Heart right ventricle (tissue), 16 donors: ENCODE measurements around the gene QRFP. TPM values are rescaled to one million over a fixed set of nuclear protein-coding genes. Genes with fewer than 3 reads are reported as not detected.

Experiments used
- ATAC-seq, 8 donors: fragments of 200-7000 bp; cut with Tn5 transposase; one replicate each; pipeline ENCODE4 v1.9.1; 2020; ENCODE audit warnings: mild to moderate bottlenecking in 8 of 8, moderate library complexity in 8 of 8, moderate number of reproducible peaks in 1 of 8
- DNase-seq, 2 donors: peaks; one replicate each; pipeline ENCODE4 v3.0.0-alpha.2; 2020
- H3K27ac ChIP-seq, 10 donors: fragments of 200-600 bp; sonication (generic) in 2 of 10; one replicate each; pipeline versions ENCODE4 v1.5.0 to v1.8.0; 2020 to 2022; ENCODE audit warnings: mild to moderate bottlenecking in 3 of 10
- H3K27me3 ChIP-seq, 7 donors: fragments of 200-600 bp; one replicate each; pipeline ENCODE4 v1.8.0; 2021 to 2022; ENCODE audit warnings: mild to moderate bottlenecking in 2 of 7
- H3K36me3 ChIP-seq, 9 donors: fragments of 200-600 bp; sonication (generic) in 1 of 9; one replicate each; pipeline versions ENCODE4 v1.5.0 to v1.8.0; 2020 to 2022; ENCODE audit warnings: mild to moderate bottlenecking in 2 of 9
- H3K4me1 ChIP-seq, 9 donors: fragments of 200-600 bp; sonication (generic) in 1 of 9; one replicate each; pipeline versions ENCODE4 v1.5.0 to v1.8.0; 2020 to 2022; ENCODE audit warnings: mild to moderate bottlenecking in 4 of 9
- H3K4me3 ChIP-seq, 10 donors: fragments of 200-600 bp; sonication (generic) in 2 of 10; one replicate each; pipeline versions ENCODE4 v1.5.0 to v1.8.0; 2020 to 2022; ENCODE audit warnings: mild to moderate bottlenecking in 7 of 10, moderate library complexity in 2 of 10
- H3K9me3 ChIP-seq, 11 donors: fragments of 200-600 bp in 10 of 11; sonication (generic) in 2 of 11; one replicate each; pipeline versions ENCODE4 v1.5.0 to v1.8.0; 2013 to 2022; ENCODE audit warnings: mild to moderate bottlenecking in 2 of 11, control low read depth in 1 of 11, moderate library complexity in 1 of 11
- WGBS, 2 donors: extraction: QIAGEN DNeasy Blood & Tissue Kit; methylation state at CpG; one replicate each; pipeline ENCODE4 v1.1.7; 2013; ENCODE audit warnings: inconsistent platforms in 1 of 2; 5-methylcytosine and 5-hydroxymethylcytosine counted together
- intact Hi-C, 10 donors: fragments of 100-400 bp; cut with DNase I; formaldehyde crosslinking; loops; one replicate each; pipeline versions ENCODE4 v1.11.1 to v1.14.2; 2022
- polyA plus RNA-seq, 2 donors: library from polyadenylated mRNA; stranded (reverse); fragments of 200-250 nt; gene quantifications; one replicate each; pipeline ENCODE4 v1.2.3, GENCODE V29; 2013
- total RNA-seq, 10 donors: library from RNA; stranded (reverse); fragmentation: NEBNext Ultra II Directional in 3 of 10; extraction: Animal tissue kit (Norgen Biotek cat#: 25700) in 3 of 10; gene quantifications; one replicate each; pipeline versions ENCODE4 v1.2.1 to v1.2.4, GENCODE V29; 2021 to 2023
- TF ChIP-seq, protein P1 (sequence below), 9 donors: fragments of 200-600 bp; sonication (generic) in 2 of 9; IDR thresholded peaks; one replicate each; pipeline versions ENCODE4 v1.5.0 to v1.8.0; 2021 to 2022; ENCODE audit warnings: antibody characterized with exemption in 9 of 9, mild to moderate bottlenecking in 5 of 9, moderate library complexity in 1 of 9
- donor health status: Arrhythmogenic right ventricular cardiomyopathy.
- donor health status: ischemic (EF 13 %, LVEDD 7.1; RV severe dilation, severe dysfunction).
- donor health status: healthy with polysubstance abuse.
- donor health status: DM: no; HTN: yes; CAD: no.
- donor health status: DM: no; HTN: no; CAD: no.
- donor health status: ischemic (EF 25% LVEDD 6.9; RV normal size, moderate dysfunction).
- donor health status: ischemic (EF 25% LVEDD 5.7; RV mildly dilated, moderate dysfunction).
- donor health status: healthy.
- donor health status: DM: yes; HTN: yes; CAD: no.
- donor health status: Ischemic cardiomyopathy.
- donor health status: ischemic (EF 35%, LVEDD 5.7; RV mildly dilated, moderate dysfunction).
- donor health status: nonischemic (EF 11% LVEDD 7.7; RV severe dilation, severe dysfunction).
- donor health status: DM: yes; HTN: yes; CAD: no.
- donor health status: PGD.
- donor health status: ischemic (EF 29% LVEDD 5.4; RV normal size, mild dysfunction).
- donor health status: nonischemic (EF 23%, LVEDD 6.1; RV moderate dilation, normal function).

The QRFP gene
- total and polyA plus RNA-seq, 12 donors: 0.06 TPM; not detected in 11

DNA sequence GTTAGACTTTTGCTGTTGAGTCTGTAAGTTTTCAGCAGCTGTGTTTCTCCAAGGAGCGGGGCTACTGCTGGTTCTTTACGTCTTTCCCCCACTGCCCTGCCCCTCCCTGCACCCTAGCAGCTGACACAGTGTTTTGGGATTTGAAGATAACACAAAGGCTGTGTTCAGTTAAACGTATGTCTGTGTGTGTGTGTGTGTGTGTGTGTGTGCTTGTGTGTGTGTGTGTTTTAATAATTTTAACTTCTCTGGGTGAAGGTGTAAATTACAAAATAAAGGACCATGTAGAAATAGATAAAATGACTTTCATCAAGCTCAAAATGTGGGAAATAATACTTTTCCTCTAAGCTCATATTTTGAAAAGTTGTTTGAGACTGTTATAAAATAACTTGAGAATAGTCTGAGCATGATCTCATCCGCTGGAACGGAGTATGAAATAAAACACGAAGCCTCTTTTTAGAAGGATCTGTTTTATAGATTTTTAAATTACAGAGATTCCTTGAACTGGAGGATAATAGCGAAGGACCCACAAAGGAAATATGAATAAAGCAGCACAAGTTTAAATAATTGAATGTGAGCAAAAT lies 50.6 kb downstream of the QRFP start:
- Histone ChIP-seq H3K36me3 (no peaks in the 10 kb centered on the region), H3K9me3 (no peaks in the 10 kb centered on the region), H3K4me1 (peaks cover 23 to 85% (median 79%) of the 10 kb centered on the region in 9 donors), H3K27me3 (no peaks in the 10 kb centered on the region), H3K4me3 (peak overlapping the region in 5 of 10 donors; percentile 12 to 31 (median 20)), H3K27ac (peak overlapping the region; percentile 51 to 93 (median 86))
- 22 to 32% methylated on average over 7 of the region's 7 CpGs for WGBS, 2 donors
- TF ChIP-seq, protein P1, sequence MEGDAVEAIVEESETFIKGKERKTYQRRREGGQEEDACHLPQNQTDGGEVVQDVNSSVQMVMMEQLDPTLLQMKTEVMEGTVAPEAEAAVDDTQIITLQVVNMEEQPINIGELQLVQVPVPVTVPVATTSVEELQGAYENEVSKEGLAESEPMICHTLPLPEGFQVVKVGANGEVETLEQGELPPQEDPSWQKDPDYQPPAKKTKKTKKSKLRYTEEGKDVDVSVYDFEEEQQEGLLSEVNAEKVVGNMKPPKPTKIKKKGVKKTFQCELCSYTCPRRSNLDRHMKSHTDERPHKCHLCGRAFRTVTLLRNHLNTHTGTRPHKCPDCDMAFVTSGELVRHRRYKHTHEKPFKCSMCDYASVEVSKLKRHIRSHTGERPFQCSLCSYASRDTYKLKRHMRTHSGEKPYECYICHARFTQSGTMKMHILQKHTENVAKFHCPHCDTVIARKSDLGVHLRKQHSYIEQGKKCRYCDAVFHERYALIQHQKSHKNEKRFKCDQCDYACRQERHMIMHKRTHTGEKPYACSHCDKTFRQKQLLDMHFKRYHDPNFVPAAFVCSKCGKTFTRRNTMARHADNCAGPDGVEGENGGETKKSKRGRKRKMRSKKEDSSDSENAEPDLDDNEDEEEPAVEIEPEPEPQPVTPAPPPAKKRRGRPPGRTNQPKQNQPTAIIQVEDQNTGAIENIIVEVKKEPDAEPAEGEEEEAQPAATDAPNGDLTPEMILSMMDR (IDR thresholded peaks at IDR 0.05): no peak
- ATAC-seq: peak in 6 of 8 donors; percentile 14 to 47 (median 38)
- DNase-seq: peak in 1 of 2 donors; percentile 63
- intact Hi-C loops: loop anchor here in 2 of 10 donors (5.0 kb wide), 2 partner anchors 64 to 134 kb away; no protein-coding TSS in a partner anchor

DNA sequence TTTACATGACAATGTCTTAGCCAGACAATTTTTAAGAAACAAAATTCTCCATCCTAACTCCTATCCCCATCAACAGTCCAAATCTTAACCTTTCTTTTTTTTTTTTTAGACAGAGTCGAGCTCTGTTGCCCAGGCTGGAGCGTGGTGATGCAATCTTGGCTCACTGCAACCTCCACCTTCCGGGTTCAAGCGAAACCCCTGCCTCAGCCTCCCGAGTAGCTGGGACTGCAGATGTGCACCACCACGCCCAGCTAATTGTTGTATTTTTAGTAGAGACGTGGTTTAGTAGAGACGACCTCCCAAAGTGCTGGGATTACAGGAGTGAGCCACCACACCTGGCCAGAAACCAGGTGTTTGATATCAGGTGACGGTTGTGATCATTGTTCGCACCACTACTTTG lies 51.4 kb downstream of the QRFP start:
- Histone ChIP-seq H3K4me1 (peaks cover 23 to 92% (median 86%) of the 10 kb centered on the region in 9 donors), H3K36me3 (no peaks in the 10 kb centered on the region), H3K4me3 (peak overlapping the region in 2 of 10 donors; percentile 2 to 5), H3K27ac (peak overlapping the region; percentile 5 to 93 (median 86)), H3K9me3 (no peaks in the 10 kb centered on the region), H3K27me3 (no peaks in the 10 kb centered on the region)
- DNase-seq: no peak
- intact Hi-C loops: loop anchor here in 2 of 10 donors (5.0 kb wide), 2 partner anchors 63 to 133 kb away; no protein-coding TSS in a partner anchor
- 61 to 62% methylated on average over 10 of the region's 10 CpGs for WGBS, 2 donors
- TF ChIP-seq, protein P1 (IDR thresholded peaks at IDR 0.05): no peak
- ATAC-seq: no peak

DNA sequence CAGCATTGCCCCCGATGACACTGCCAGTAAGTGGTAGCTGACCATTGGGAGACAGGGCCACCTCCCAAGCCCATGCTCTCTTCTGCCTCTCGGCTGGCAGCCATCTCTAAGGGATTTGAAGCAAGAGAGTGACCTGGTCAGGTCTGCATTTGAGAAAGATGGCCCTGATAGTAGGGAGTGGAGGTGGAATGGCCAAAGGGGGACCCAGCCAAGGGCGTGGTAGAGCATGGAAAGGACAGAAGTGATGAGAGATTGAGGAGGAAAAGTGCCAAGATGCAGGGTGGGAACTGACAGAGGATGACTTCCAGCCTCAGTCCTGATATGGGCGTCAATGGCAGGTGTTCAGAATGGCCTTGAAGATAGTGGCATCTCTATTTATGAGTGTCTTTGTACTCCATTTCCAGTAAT lies 52.6 kb downstream of the QRFP start:
- TF ChIP-seq, protein P1 (IDR thresholded peaks at IDR 0.05): no peak
- ATAC-seq: peak in 2 of 8 donors; percentile 43 to 67
- H3K36me3 ChIP-seq: no peaks in the 10 kb centered on the region
- no peaks in the 10 kb centered on the region for H3K27me3 ChIP-seq
- H3K27ac ChIP-seq: peak overlapping the region in 8 of 10 donors; percentile 76 to 93 (median 88)
- H3K4me1 ChIP-seq: peaks cover 21 to 98% (median 92%) of the 10 kb centered on the region in 9 donors
- no peak for DNase-seq
- 56% methylated on average over 4 of the region's 4 CpGs for WGBS, 2 donors
- H3K9me3 ChIP-seq: no peaks in the 10 kb centered on the region
- intact Hi-C loops: no loop called here
- H3K4me3 ChIP-seq: no peak overlapping the region

GRCh38 chr9:130843049-130843908 lies 53.3 kb downstream of the QRFP start:
- TF ChIP-seq, protein P1 (IDR thresholded peaks at IDR 0.05): no peak
- Histone ChIP-seq H3K27me3 (no peaks in the 10 kb centered on the region), H3K4me3 (no peak overlapping the region), H3K9me3 (no peaks in the 10 kb centered on the region), H3K27ac (peak overlapping the region in 8 of 10 donors; percentile 76 to 93 (median 88)), H3K4me1 (peaks cover 21 to 100% (median 92%) of the 10 kb centered on the region in 9 donors), H3K36me3 (no peaks in the 10 kb centered on the region)
- intact Hi-C loops: no loop called here
- 64 to 69% methylated on average over 9 of the region's 9 CpGs for WGBS, 2 donors
- ATAC-seq: no peak
- DNase-seq: no peak
